ENCODE measurements around the gene WASF3.

- no peak for TF ChIP-seq CTCF (IDR thresholded peaks at IDR 0.05)
- TF ChIP-seq POLR2A (IDR thresholded peaks at IDR 0.05), result no peak
Measured at GRCh38 chr13:26726684-26727083, 169.2 kb downstream of the WASF3 start.
